IMR-90 (cell line): Measurements from ENCODE around the gene ITGA1.

Experiments used
- BHLHE40 ChIP-seq: fragments of 150-350 bp; IDR thresholded peaks from 2 replicates; pipeline ENCODE4 v1.6.1; 2016; ENCODE audit warnings: mild to moderate bottlenecking, low read depth, low read length
- CTCF ChIP-seq: conservative IDR thresholded peaks from 2 replicates; pipeline ENCODE4 v1.5.1; 2012; ENCODE audit warnings: mild to moderate bottlenecking, low read depth, low read length, improper control_type of control experiment
- MAZ ChIP-seq: IDR thresholded peaks from 2 replicates; pipeline ENCODE4 v1.6.1; 2012; ENCODE audit warnings: low read depth, mild to moderate bottlenecking, low read length, improper control_type of control experiment, moderate library complexity, borderline replicate concordance
- USF2 ChIP-seq: fragments of 150-350 bp; IDR thresholded peaks from 2 replicates; pipeline ENCODE4 v1.6.1; 2017; ENCODE audit warnings: mild to moderate bottlenecking, antibody characterized with exemption, low read length, low read depth

- no peak for TF ChIP-seq CTCF
- no peak; the same call in 1 of the 2 replicates for TF ChIP-seq USF2
- TF ChIP-seq BHLHE40 = peak; percentile 89
- no peak for TF ChIP-seq MAZ
Observed at GRCh38 chr5:52799358-52799982, 11.8 kb downstream of the ITGA1 start.
